IPS DF 19.7 (cell line): ENCODE measurements around the gene MYNN.
"Not testable (repeated sequence)": the region's sequence is repeated elsewhere in the genome, so short reads cannot be mapped to it uniquely, and the experiment has no call there.

Experiments used
- DNase-seq: peaks from one replicate; pipeline ENCODE4 v3.0.0-alpha.2; 2013; ENCODE audit warnings: low read depth, low spot score

Gene MYNN

GRCh38 chr3:169772897-169773816 is at the start of gene MYNN:
Gene MYNN, plus strand, starts transcription at chr3:169773396. Its CDS starts 900 bp downstream, at chr3:169774296.
- DNase-seq, result peak; percentile 72

GRCh38 chr3:169731857-169732256 is 41.3 kb upstream of the MYNN start:
- DNase-seq, result not testable (repeated sequence)

- peak; percentile 9 for DNase-seq
These were observed 34.1 kb upstream of the MYNN start for GRCh38 chr3:169739067-169739466.

- DNase-seq, result no peak
These were observed 28.7 kb upstream of the MYNN start for GRCh38 chr3:169744366-169745054.

GRCh38 chr3:169746924-169747323 is 26.3 kb upstream of the MYNN start:
- DNase-seq, result no peak

- DNase-seq, result no peak
These were observed 24.5 kb upstream of the MYNN start for GRCh38 chr3:169748670-169749069.

GRCh38 chr3:169750665-169751064 is 22.5 kb upstream of the MYNN start:
- DNase-seq, result no peak

- DNase-seq, result no peak
These were observed 21.3 kb upstream of the MYNN start for GRCh38 chr3:169751875-169752274.

- DNase-seq, result no peak
These were observed 18.5 kb upstream of the MYNN start for GRCh38 chr3:169754711-169755110.

GRCh38 chr3:169755488-169755887 is 17.7 kb upstream of the MYNN start:
- no peak for DNase-seq

- no peak for DNase-seq
These were observed 14.7 kb upstream of the MYNN start for GRCh38 chr3:169758359-169758994.

- DNase-seq, result no peak
These were observed 13.9 kb upstream of the MYNN start for GRCh38 chr3:169759256-169759655.

- DNase-seq, result no peak
These were observed 12.7 kb upstream of the MYNN start for GRCh38 chr3:169760479-169760878.

- DNase-seq, result no peak
These were observed 8.8 kb upstream of the MYNN start for GRCh38 chr3:169764312-169764881.

GRCh38 chr3:169764882-169765612 is 8.1 kb upstream of the MYNN start, which contains the start of gene TERC:
Gene TERC, minus strand, starts transcription at chr3:169765060.
- DNase-seq, result no peak

GRCh38 chr3:169769287-169770181 is 3.7 kb upstream of the MYNN start, which contains the start of gene ACTRT3:
Gene ACTRT3, minus strand, starts transcription at chr3:169769561. Its CDS starts 41 bp downstream, at chr3:169769520.
- no peak for DNase-seq

GRCh38 chr3:169771497-169772304 is 1.5 kb upstream of the MYNN start:
- DNase-seq, result no peak

- DNase-seq, result no peak
These were observed 795 bp upstream of the MYNN start for GRCh38 chr3:169772305-169772896.

GRCh38 chr3:169774186-169774585 is 990 bp downstream of the MYNN start:
- DNase-seq, result no peak
